ENCODE measurements around the gene DEFB128.

Gene DEFB128

GRCh38 chr20:221258-221830 is 31.8 kb upstream of the DEFB128 start:
- CTCF ChIA-PET = no interaction called here
- POLR2A ChIA-PET = no interaction called here
- no peak for DNase-seq (ENCODE audit: extremely low spot score)
- TF ChIP-seq CTCF (IDR thresholded peaks at IDR 0.05; ENCODE audit: control extremely low read depth, extremely low read depth, low read depth, missing control alignments) = no peak

GRCh38 chr20:219290-220115 is 30.0 kb upstream of the DEFB128 start:
- POLR2A ChIA-PET = no interaction called here
- no peak for TF ChIP-seq CTCF (IDR thresholded peaks at IDR 0.05; ENCODE audit: control extremely low read depth, extremely low read depth, low read depth, missing control alignments)
- CTCF ChIA-PET = interaction anchor here (0.6 to 1.4 kb wide), 3 partner anchors 21 to 47 kb away, joined by 3 read pairs; no protein-coding TSS in a partner anchor
- no peak for DNase-seq (ENCODE audit: extremely low spot score)

- POLR2A ChIA-PET = no interaction called here
- CTCF ChIA-PET = interaction anchor here (0.8 to 1.4 kb wide), 3 partner anchors 9 to 113 kb away, joined by 4 to 5 read pairs (median 4); partner anchors contain the start of gene DEFB129
- no peak for DNase-seq (ENCODE audit: extremely low spot score)
- no peak for TF ChIP-seq CTCF (IDR thresholded peaks at IDR 0.05; ENCODE audit: control extremely low read depth, extremely low read depth, low read depth, missing control alignments)
Measured at GRCh38 chr20:217266-217665, 27.8 kb upstream of the DEFB128 start.

GRCh38 chr20:215796-216195 is 26.3 kb upstream of the DEFB128 start:
- POLR2A ChIA-PET = no interaction called here
- CTCF ChIA-PET = interaction anchor here (0.9 to 2.1 kb wide), 4 partner anchors 10 to 115 kb away, joined by 3 to 16 read pairs (median 7); no protein-coding TSS in a partner anchor

GRCh38 chr20:214383-214782 is 24.9 kb upstream of the DEFB128 start:
- POLR2A ChIA-PET = interaction anchor here (0.7 kb wide), 1 partner anchor 118 kb away, joined by 3 read pairs; no protein-coding TSS in a partner anchor
- CTCF ChIA-PET = interaction anchor here (1.2 to 2.7 kb wide), 6 partner anchors 9 to 116 kb away, joined by 3 to 16 read pairs (median 6); partner anchors contain the start of gene DEFB129
- TF ChIP-seq CTCF (IDR thresholded peaks at IDR 0.05; ENCODE audit: control extremely low read depth, extremely low read depth, low read depth, missing control alignments) = no peak
- DNase-seq (ENCODE audit: extremely low spot score) = no peak

More at GRCh38 chr20:215796-216195, 26.3 kb upstream of the DEFB128 start:
- DNase-seq (ENCODE audit: extremely low spot score) = no peak
- no peak for TF ChIP-seq CTCF (IDR thresholded peaks at IDR 0.05; ENCODE audit: control extremely low read depth, extremely low read depth, low read depth, missing control alignments)

GRCh38 chr20:210809-211502 is 21.4 kb upstream of the DEFB128 start:
- POLR2A ChIA-PET = no interaction called here

More at GRCh38 chr20:210809-211502, 21.4 kb upstream of the DEFB128 start:
- DNase-seq (ENCODE audit: extremely low spot score) = no peak
- CTCF ChIA-PET = interaction anchor here (0.8 to 1.5 kb wide), 4 partner anchors 8 to 119 kb away, joined by 4 to 7 read pairs (median 5); no protein-coding TSS in a partner anchor
- no peak for TF ChIP-seq CTCF (IDR thresholded peaks at IDR 0.05; ENCODE audit: control extremely low read depth, extremely low read depth, low read depth, missing control alignments)

Data from GM10248 (cell line).